HG03457 (cell line): Measurements from ENCODE around the gene KCNJ2.

Source experiments
- ATAC-seq: cut with Tn5 transposase; IDR thresholded peaks from one replicate; pipeline ENCODE4 v1.9.1; 2021; ENCODE audit warnings: moderate number of reproducible peaks; ENCODE audit not compliant: unreplicated experiment

KCNJ2 gene

DNA sequence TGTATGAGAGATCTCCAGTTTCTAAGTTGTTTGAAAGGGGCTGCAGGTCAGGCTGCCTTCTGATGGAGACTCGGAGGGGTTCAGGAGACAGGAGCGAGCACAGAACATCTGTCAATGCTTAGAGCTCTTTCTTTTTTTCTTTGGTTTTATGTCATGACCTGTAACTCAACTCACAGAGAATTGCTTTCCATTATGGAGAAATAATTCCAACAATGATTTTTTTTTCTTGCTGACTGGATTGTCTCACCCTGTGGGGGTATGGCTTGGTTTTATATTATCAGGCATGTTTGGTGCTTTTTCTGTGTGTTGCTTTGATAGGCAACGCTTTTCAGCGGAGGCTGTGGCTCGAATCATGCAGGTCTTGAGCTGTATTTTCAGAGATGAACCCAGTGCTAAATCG lies 10.7 kb upstream of the KCNJ2 start:
- no peak for ATAC-seq

DNA sequence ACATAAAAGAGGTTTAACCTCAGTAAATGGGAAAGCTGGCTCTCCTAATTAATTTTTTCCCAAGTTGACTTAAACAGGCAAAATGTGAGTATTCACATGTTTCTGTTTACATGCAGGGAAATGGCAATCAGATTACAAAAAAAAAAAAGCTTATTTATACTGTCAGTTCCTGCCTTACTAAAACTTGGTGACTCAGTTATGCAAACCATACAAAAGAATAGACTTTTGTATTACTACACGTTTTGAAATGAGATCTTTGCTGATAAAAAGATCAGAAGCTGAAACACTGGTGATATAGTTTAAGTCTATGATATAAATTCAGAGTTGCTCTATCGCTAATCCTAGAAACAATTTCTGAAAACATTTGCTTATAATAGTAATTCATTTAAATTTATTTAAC lies 9.4 kb upstream of the KCNJ2 start:
- no peak for ATAC-seq

GRCh38 chr17:70161519-70161918 lies 7.8 kb upstream of the KCNJ2 start:
- ATAC-seq = no peak

DNA sequence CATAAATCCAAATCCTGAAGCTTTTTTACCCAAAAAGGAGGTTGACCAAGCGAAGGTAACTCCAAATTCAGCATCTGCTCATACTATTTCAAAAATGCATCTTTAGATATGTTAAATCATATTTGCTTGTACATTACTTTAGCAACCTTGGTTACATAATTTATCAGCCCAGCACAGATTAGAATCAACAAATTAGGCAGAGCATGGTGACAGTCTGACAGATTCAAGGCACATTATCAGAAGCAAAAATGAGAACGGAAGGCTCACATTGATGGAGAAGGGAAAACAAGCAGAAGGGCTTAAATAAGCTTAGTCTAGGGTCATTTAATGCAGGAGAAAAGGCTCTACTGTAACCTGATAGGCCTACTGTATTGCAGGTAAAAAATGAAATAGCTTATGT lies 3.9 kb upstream of the KCNJ2 start:
- no peak for ATAC-seq

- no peak for ATAC-seq
Measured at GRCh38 chr17:70166615-70167014, 2.7 kb upstream of the KCNJ2 start.

- no peak for ATAC-seq
Measured at GRCh38 chr17:70168044-70168976, 1.0 kb upstream of the KCNJ2 start.

GRCh38 chr17:70169709-70170597 lies 621 bp downstream of the KCNJ2 start:
- no peak for ATAC-seq

GRCh38 chr17:70171159-70171558 lies 1.8 kb downstream of the KCNJ2 start:
- ATAC-seq = no peak

DNA sequence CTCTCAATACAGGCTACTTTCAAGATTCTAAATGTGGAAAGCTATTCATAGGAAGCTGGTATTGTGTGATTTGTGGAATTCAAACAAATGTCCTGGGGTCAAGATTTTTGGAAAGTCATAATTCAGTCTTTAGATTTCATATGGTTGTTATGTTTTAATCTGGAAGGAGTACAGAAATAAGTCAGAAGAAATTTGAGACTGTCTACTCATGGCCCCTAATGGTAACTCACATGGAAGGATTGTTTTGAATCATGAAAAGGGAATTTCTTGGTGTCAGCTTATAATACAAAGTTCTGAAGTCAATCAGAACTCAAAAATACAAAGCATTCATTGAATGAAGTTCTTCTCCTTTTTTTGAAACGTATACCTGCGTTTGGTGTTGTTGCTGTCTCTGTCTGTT lies 3.1 kb downstream of the KCNJ2 start:
- ATAC-seq = no peak

GRCh38 chr17:70172923-70173322 lies 3.6 kb downstream of the KCNJ2 start:
- no peak for ATAC-seq

DNA sequence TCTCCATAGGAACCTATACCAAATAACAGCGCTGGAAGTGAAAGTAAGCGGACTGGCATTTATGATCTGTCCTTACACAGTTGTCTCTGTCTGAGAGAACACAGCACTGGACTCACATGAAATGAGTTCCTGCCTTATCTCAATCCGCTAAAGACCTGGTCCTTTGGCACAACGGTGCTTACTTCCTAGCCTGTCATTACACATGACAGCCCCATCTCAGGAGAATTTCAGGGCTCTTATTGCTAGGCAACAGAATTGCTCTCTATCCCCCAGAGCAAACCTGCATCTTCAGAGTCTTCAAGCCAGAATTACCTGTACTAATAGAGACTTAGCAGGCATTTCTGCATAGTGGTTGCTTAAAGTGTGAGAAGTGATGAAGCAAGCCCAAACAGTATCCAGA lies 4.3 kb downstream of the KCNJ2 start:
- no peak for ATAC-seq

DNA sequence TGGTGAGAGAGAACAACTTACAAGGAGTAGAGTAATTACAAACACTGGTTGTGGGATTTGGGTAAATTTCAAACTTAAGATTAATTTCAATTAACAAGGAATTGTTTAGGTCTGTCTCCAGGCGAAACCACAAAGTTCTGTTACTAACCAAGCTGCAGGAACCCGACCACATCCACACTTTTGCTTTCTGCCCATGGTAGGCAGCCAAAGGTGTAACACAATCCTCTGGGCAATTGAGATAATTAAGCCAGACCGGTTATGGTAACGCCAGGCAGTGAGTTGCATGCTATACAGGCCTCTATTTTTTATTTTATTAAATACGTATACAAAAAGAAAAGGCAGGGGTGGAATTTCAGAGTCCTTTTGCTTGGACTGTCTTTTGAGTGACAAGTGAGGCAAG lies 12.0 kb downstream of the KCNJ2 start:
- ATAC-seq = no peak

DNA sequence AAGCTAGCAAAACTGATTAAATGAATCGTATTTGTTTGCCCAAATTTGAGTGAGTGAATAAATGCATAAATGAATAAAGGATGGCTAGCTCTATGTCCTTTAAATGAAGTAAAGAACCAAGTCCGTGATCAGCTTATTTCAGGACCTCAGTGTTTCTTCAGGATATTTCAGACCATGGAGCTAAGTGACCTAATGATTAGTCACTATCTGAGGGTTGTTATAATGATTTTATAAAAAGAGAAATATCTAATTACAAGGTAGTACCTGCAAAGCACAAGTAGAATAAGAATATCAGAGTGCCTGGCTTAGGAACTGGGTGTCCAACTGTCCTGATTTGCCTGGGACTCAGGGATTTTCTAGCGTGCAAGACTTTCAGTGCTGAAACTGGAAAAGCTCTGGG lies 12.5 kb downstream of the KCNJ2 start:
- no peak for ATAC-seq

DNA sequence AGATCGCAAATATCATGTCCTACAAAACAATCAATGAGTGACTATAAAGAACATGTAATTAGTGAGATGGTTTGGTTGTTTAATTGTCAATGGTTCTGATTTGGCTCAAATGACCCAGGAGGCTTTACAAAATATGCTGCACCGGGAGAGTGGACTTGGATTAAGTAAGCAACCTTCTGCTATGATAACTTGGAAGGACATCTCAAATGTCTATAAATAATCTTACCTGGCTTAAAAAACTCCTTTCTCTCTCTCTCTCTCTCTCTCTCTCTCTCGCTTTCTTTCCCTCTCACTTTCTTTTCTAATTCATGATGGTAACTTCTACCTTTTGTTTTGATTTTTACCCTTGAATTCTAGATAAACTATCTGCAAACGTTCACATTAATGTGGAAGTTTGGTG lies 14.2 kb downstream of the KCNJ2 start:
- ATAC-seq = no peak

DNA sequence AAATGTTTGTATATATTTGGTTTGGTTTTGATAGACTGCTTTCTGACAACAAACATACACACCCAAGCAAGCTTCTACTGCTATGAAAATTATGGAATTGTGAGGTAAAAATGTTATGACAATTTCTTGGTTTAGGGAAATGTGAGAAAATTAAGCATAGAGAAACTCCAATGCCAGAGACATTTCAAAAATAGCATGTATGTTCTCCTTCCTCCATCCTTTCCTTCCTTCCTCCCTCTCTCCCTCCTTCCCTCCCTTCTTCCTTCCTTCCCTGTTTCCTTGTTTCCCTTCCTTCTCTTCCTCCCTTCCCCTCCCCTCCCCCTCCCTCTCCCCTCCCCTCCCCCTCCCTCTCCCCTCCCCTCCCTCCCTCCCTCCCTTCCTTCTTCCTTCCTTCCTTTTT lies 14.9 kb downstream of the KCNJ2 start:
- no peak for ATAC-seq

DNA sequence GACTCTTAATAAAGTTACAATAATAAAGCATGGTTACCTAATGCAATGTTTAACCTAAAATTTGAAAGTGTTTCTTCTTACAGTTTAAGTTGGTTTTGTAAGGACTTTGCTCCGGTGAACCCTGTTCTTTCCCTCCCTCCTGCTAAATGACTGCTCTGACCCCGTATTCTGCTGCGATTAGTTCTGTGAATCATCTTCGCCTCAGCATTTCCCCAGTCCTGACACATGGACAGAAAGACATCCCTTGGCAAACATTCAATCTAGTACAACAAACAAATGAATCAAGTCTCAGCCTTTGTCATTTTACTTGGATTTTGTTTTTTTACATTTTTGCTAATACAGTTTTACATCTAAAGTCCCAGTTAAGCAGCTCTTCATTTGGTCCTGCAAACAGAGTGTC lies 15.4 kb downstream of the KCNJ2 start:
- no peak for ATAC-seq

GRCh38 chr17:70185285-70185684 lies 16.0 kb downstream of the KCNJ2 start:
- ATAC-seq = no peak

GRCh38 chr17:70187383-70187782 lies 18.1 kb downstream of the KCNJ2 start:
- no peak for ATAC-seq

- no peak for ATAC-seq
Measured at GRCh38 chr17:70190959-70191805, 21.9 kb downstream of the KCNJ2 start.

- ATAC-seq = no peak
Measured at GRCh38 chr17:70195091-70195490, 25.8 kb downstream of the KCNJ2 start.

- no peak for ATAC-seq
Measured at GRCh38 chr17:70201872-70202419, 32.6 kb downstream of the KCNJ2 start.
